Activated CD4-positive, alpha-beta T cell treated with anti-CD3 and anti-CD28 coated beads, Interleukin-2, Interleukin-6, amounts not matched to agents 100 ng/mL and 50 ng/mL, durations not matched to agents 16 hours and 8 hours (primary cell): Measurements from ENCODE around the gene NRSN2.

Experiments
- DNase-seq: peaks from one replicate; pipeline ENCODE4 v3.0.0-alpha.2; 2020

The NRSN2 gene

DNA sequence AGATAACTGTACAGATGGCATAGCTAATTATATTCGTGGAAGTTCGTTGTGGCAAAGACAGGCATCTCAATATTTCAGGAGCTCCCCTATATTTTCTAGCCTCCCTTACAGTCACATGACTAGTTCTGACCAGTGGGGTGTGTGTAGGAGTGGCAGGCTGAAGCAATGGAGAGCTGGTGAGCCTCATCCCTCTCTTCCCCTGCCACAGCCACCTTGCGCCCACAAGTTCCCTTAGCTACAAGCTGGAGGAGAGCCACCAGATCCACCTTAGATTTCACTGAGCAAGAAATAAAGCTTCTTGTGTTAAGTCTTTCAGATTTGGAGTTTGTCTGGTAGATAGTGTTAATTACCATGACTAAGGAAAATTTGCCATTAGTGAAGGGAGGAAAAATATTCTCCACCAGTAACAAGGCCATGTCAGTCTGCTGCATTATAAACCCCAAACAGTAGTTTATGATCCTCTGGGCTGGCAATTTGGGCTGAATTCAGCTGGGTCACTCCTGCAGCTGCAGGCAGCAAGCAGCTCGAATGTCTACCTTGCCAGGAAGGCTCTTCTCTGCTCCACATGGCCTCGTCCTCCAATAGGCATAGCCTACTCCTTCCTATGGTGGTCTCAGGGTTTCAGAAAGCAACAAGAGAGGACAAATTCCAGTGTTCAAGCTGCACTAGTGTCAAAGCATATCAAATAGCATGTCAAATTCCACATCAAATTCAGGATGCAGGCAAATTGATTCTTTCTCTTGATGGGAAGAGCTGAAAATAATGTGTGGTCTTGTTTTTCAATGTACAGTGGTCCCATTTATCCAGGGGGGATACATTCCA, 53.8 kb downstream of the NRSN2 start:
- DNase-seq: no peak

DNA sequence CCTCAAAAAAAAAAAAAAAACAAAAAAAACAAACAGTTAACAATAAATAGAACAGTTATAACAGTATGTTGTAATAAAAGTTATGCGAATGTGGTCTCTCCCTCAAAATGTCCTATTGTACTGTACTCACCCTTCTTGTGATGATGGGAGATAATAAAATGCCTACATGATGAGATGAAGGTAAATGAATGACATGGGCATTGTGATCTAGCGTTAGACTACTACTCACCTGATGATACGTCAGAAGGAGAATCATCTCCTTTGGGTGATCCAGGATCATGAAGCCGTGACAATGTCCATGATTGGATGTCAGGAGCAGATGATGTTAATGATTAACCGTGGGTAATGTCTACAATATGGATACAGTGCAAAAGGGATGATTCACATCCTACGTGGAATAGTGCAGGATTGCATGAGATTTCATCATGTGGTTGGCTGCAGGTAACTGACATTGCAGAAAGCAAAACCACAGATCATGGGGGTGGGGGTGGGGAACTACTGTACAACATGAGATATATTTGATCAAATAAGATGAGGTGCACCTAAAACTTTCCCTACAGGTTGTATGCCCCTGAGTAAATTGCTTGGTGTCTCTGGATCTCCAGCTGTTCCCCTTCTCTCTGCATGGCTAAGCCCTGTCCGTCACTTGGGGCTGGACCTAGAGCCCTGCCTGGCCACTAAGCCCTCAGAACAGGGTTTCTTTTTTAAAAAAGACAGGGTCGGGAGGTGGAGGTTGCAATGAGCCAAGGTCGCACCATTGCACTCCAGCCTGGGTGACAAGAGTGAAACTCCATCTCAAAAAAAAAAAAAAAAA, 55.0 kb downstream of the NRSN2 start:
- no peak for DNase-seq

DNA sequence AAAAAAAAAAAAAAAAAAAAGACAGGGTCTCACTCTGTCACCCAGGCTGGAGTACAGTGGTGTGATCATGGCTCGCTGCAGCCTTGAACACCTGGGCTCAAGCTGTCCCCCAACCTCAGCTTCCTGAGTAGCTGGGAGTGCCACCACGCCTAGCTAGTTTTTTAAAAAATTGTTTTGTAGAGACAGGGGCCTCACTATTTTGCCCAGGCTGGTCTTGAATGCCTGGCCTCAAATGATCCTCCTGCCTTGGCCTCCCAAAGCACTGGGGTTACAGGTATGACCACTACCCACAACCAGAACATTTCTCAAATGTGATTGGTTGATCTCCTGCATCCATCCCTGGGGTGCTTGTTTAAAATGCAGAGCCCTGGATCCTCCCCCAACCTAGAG, 55.6 kb downstream of the NRSN2 start:
- no peak for DNase-seq

DNA sequence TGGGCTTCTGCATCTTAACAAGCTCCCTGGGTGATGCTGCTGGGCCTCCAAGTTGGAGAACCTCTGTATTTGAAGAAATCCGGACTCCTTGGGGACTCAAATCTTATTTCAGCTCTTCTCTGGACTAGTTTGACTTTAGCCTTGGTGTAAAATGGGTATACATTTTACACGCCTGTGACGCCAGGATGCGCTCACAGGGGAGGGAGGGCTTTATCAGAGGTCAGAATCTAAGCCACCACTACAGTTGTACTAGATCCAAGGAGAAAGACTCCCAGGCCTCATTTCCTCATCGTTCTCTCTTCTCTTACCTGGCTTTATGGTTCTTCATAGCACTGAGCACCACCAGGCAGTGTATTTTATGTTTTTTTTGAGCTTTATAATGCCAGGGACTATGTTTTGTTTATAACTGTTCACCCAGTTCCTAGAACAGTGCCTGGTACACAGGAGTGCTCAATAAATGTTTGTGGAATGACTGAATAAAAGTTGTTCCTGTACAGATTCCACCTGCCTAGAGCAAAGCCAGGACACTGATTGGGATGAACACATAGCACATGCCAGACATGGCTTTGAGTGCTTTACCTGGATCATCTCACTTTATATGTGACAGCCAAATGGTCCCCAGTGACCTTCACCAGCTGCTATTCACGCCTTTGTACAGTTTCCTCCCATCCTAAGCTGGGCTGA, 56.1 kb downstream of the NRSN2 start:
- no peak for DNase-seq

DNA sequence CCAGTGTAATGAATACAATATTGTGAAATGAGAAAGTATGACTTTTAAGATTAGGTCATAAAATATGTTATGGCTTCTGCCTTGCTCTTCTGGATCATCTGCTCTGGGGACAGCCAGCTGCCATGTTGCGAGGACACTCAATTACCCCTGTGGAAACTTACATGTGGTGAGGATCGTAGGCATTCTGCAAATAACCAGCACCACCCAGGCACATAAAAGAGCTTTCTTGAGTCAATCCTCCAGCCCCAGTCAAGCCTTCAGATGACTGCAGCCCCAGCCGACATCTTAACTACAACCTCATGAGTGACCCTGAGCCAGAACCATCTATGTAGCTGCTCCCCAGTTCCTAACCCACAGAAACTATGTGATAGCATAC, 56.7 kb downstream of the NRSN2 start:
- no peak for DNase-seq

DNA sequence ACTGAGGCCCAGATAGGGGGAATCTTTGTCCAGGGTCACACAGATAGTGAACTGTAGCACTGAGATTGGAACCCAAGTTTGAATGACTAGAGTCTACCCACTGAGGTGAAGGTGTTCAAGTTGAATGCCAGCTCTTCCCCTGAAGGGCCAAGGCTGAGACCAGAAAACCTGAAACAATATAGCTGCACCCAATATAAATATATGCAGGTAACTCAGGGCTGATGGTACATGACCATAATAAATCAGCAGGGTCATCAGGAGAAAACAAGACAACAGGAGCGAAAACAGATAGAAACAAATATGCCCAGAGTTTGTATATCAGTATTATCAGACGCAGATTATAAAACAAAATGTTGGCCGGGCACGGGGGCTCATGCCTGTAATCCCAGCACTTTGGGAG, 57.2 kb downstream of the NRSN2 start:
- no peak for DNase-seq
